Caco-2 (cell line): Measurements from ENCODE around the gene HYOU1. TPM values are rescaled to one million over a fixed set of nuclear protein-coding genes. Genes with fewer than 3 reads are reported as not detected.
"Not testable (repeated sequence)": the region's sequence is repeated elsewhere in the genome, so short reads cannot be mapped to it uniquely, and the experiment has no call there.

ENCODE experiments used
- BruUV-seq: library from RNA; stranded (reverse); fragments of 400-500 nt; replicated peaks from 2 replicates; lab custom pipeline; 2021; lab: Mats Ljungman, UMichigan
- CTCF ChIA-PET: fragments of 300-600 bp; sonication (Branson Sonifier 250); formaldehyde crosslinking; loops from one replicate; lab custom pipeline; 2022; ENCODE audit warnings: antibody characterized with exemption; lab: Charles Lee
- POLR2A ChIA-PET: fragments of 300-600 bp; sonication (Branson Sonifier 250); formaldehyde crosslinking; loops from one replicate; lab custom pipeline; 2022; ENCODE audit warnings: antibody characterized with exemption; lab: Charles Lee
- DNase-seq, 2 experiments: peaks; one replicate each; pipeline versions ENCODE4 v3.0.0 to v3.0.0-alpha.2; 2020 to 2022
- H3K27me3 ChIP-seq: replicated peaks from 2 replicates; pipeline ENCODE4 v1.6.0; 2011; ENCODE audit warnings: low read length; ENCODE audit not compliant: control insufficient read depth, insufficient read depth
- H3K36me3 ChIP-seq: 2 replicates; pipeline ENCODE4 v1.5.1; 2011; ENCODE audit warnings: low read length; ENCODE audit not compliant: control insufficient read depth, insufficient read depth
- H3K4me1 ChIP-seq: fragments of 250-450 bp; sonication (Bioruptor Pico); 2 replicates; pipeline ENCODE4 v1.5.1; 2020; ENCODE audit warnings: mild to moderate bottlenecking
- H3K4me3 ChIP-seq: 2 replicates; pipeline ENCODE4 v1.5.1; 2011; ENCODE audit warnings: low read depth, mild to moderate bottlenecking, control low read depth, low read length
- H3K9me3 ChIP-seq: fragments of 250-450 bp; sonication (Bioruptor Pico); 2 replicates; pipeline ENCODE4 v1.5.1; 2020; ENCODE audit warnings: mild to moderate bottlenecking, moderate library complexity
- H3K27ac Mint-ChIP-seq: one replicate; pipeline ENCODE4 v1.8.0; 2022; ENCODE audit warnings: mixed read lengths; ENCODE audit not compliant: unreplicated experiment
- H3K27me3 Mint-ChIP-seq: one replicate; pipeline ENCODE4 v1.8.0; 2022; ENCODE audit warnings: mixed read lengths; ENCODE audit not compliant: insufficient read depth, unreplicated experiment
- H3K36me3 Mint-ChIP-seq: one replicate; pipeline ENCODE4 v1.8.0; 2022; ENCODE audit warnings: mild to moderate bottlenecking, mixed read lengths; ENCODE audit not compliant: insufficient read depth, unreplicated experiment
- H3K4me1 Mint-ChIP-seq: one replicate; pipeline ENCODE4 v1.8.0; 2022; ENCODE audit warnings: low read depth, mixed read lengths; ENCODE audit not compliant: unreplicated experiment
- H3K4me3 Mint-ChIP-seq: one replicate; pipeline ENCODE4 v1.8.0; 2022; ENCODE audit warnings: mild to moderate bottlenecking, moderate library complexity, mixed read lengths; ENCODE audit not compliant: unreplicated experiment
- H3K9me3 Mint-ChIP-seq: one replicate; pipeline ENCODE4 v1.8.0; 2022; ENCODE audit warnings: mixed read lengths; ENCODE audit not compliant: unreplicated experiment
- intact Hi-C: fragments of 100-400 bp; cut with micrococcal nuclease; formaldehyde crosslinking; loops from one replicate; pipeline ENCODE4 v1.10.0; 2022; ENCODE audit not compliant: unreplicated experiment
- total RNA-seq: library from RNA; stranded (reverse); gene quantifications from 2 replicates; pipeline ENCODE4 v1.2.3, GENCODE V29; 2022
- TF ChIP-seq, protein P1 (sequence below), 2 experiments: fragments of 200-600 bp in 1 of 2; IDR thresholded peaks; 1 replicate in 1 of 2; 2 replicates in 1 of 2; pipeline versions ENCODE4 v1.5.1 to v1.8.0; 2011 to 2022; ENCODE audit warnings: antibody characterized with exemption in 1 of 2, control low read depth in 1 of 2, inconsistent platforms in 1 of 2, low read depth in 1 of 2, low read length in 1 of 2, mild to moderate bottlenecking in 1 of 2, moderate library complexity in 1 of 2; ENCODE audit not compliant: insufficient read depth in 1 of 2, severe bottlenecking in 1 of 2, unreplicated experiment in 1 of 2

Gene HYOU1
- total RNA-seq, 1 experiment from 2014 or later, result 366 TPM

DNA sequence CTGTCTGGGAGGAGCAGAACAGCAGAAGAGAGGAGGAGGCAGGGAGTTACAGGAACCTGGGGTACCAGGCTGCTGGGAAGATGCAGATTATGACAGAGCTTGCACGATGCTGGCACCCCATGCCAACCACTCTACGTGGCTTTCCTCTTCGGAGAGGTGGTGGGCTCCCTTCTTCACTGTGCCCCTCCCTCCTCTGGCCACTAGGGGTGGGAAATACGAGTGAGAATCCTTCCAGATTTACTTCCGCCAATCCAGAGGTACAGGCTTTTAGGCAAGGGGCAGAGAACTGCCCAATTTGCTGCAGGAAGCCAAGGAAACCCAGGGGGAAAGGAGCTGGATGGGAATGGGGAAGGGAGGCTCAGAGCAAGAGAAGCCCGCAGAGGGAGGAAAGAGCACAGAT is 12.3 kb downstream of the HYOU1 start:
- no peak overlapping the region for H3K4me3 Mint-ChIP-seq
- CTCF ChIA-PET, result no interaction called here
- TF ChIP-seq, protein P1, sequence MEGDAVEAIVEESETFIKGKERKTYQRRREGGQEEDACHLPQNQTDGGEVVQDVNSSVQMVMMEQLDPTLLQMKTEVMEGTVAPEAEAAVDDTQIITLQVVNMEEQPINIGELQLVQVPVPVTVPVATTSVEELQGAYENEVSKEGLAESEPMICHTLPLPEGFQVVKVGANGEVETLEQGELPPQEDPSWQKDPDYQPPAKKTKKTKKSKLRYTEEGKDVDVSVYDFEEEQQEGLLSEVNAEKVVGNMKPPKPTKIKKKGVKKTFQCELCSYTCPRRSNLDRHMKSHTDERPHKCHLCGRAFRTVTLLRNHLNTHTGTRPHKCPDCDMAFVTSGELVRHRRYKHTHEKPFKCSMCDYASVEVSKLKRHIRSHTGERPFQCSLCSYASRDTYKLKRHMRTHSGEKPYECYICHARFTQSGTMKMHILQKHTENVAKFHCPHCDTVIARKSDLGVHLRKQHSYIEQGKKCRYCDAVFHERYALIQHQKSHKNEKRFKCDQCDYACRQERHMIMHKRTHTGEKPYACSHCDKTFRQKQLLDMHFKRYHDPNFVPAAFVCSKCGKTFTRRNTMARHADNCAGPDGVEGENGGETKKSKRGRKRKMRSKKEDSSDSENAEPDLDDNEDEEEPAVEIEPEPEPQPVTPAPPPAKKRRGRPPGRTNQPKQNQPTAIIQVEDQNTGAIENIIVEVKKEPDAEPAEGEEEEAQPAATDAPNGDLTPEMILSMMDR (IDR thresholded peaks at IDR 0.05; ENCODE audit: insufficient read depth in 1 of 2, low read depth in 1 of 2, low read length in 1 of 2, severe bottlenecking in 1 of 2, unreplicated experiment in 1 of 2), result peak; percentile 38 to 48

DNA sequence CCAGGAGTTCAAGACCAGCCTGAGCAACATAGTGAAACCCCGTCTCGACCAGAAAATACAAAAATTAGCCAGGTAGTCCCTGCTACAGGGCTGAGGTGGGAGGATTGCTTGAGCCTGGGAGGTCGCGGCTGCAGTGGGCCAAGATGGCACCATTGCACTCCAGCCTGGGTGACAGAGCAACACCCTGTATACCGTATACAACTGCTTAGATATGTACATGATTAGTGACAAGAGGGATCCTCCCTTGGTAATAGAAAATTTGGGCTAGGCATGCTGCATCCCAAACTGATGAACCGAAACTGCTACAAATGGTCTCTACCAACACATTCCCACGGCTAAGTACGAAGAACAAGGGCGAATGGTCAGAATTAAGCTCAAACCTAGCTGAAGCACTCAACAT is 14.1 kb downstream of the HYOU1 start:
- Mint-ChIP-seq H3K4me3 (no peak overlapping the region), H3K27me3 (no peaks in the 10 kb centered on the region), H3K4me1 (peaks cover 10% of the 10 kb centered on the region), H3K9me3 (no peaks in the 10 kb centered on the region), H3K36me3 (peaks cover 44% of the 10 kb centered on the region), H3K27ac (no peak overlapping the region)
- no peaks in the 10 kb centered on the region for H3K27me3 ChIP-seq
- peaks cover 11% of the 10 kb centered on the region for H3K36me3 ChIP-seq
- TF ChIP-seq, protein P1 (IDR thresholded peaks at IDR 0.05; ENCODE audit: insufficient read depth in 1 of 2, low read depth in 1 of 2, low read length in 1 of 2, severe bottlenecking in 1 of 2, unreplicated experiment in 1 of 2), result no peak
- BruUV-seq, result no TSS peak
- ChIA-PET POLR2A (interaction anchor here (0.7 kb wide), 1 partner anchor 13 kb away, joined by 7 read pairs; no protein-coding TSS in a partner anchor), CTCF (interaction anchor here (1.5 kb wide), 1 partner anchor 11 kb away, joined by 6 read pairs; no protein-coding TSS in a partner anchor)
- DNase-seq, result no peak
- H3K4me3 ChIP-seq, result no peak overlapping the region
- H3K9me3 ChIP-seq, result no peaks in the 10 kb centered on the region
- peaks cover 6% of the 10 kb centered on the region; the same call in 1 of the 2 replicates for H3K4me1 ChIP-seq
- intact Hi-C loops, result no loop called here

More for the DNA sequence above, 12.3 kb downstream of the HYOU1 start:
- H3K27me3 ChIP-seq, result no peaks in the 10 kb centered on the region
- Mint-ChIP-seq H3K4me1 (peaks cover 10% of the 10 kb centered on the region), H3K36me3 (peaks cover 62% of the 10 kb centered on the region), H3K9me3 (no peaks in the 10 kb centered on the region), H3K27ac (peak overlapping the region; percentile 63), H3K27me3 (no peaks in the 10 kb centered on the region)
- H3K4me1 ChIP-seq, result peaks cover 6% of the 10 kb centered on the region; the same call in 1 of the 2 replicates
- POLR2A ChIA-PET, result interaction anchor here (0.6 kb wide), 2 partner anchors 47 to 57 kb away, joined by 3 to 9 read pairs; partner anchors contain the start of genes CENATAC and DPAGT1
- H3K9me3 ChIP-seq, result no peaks in the 10 kb centered on the region
- peaks cover 18% of the 10 kb centered on the region for H3K36me3 ChIP-seq
- H3K4me3 ChIP-seq, result no peak overlapping the region
- DNase-seq, result no peak
- intact Hi-C loops, result no loop called here
- BruUV-seq, result no TSS peak

DNA sequence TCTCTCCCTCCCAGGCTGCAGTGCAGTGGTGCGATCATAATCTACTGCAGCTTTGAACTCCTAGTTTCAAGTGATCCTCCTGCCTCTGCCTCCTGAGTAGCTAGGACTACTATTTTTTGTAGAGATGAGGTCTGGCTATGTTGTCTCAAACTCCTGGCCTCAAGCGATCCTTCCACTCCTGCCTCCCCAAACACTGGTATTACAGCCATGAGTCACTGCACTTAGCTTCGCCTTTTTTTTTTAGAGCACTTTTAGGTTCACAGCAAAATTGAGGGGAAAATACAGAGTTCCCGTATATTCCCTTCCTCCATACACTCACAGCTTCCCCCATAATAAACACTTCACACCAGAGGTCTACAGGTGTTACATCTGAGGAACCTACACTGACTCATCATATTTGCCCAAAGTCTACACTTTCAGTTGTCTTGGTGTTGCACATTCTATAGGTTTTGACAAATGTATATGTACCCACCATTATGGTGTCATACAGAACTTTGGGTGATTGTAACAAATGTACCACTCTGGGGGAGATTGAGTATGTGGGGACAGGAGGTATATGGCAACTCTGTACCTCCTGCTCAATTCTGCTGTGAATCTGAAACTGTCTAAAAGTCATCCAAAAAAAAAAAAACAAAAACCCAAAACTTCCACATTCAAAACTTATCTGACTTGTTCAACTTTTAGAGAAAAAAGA is 15.0 kb downstream of the HYOU1 start:
- intact Hi-C loops, result no loop called here
- Histone ChIP-seq H3K4me1 (peaks cover 6% of the 10 kb centered on the region; the same call in 1 of the 2 replicates), H3K27me3 (no peaks in the 10 kb centered on the region), H3K36me3 (peaks cover 9% of the 10 kb centered on the region), H3K9me3 (no peaks in the 10 kb centered on the region), H3K4me3 (no peak overlapping the region)
- BruUV-seq, result no TSS peak
- DNase-seq, result no peak
- POLR2A ChIA-PET, result interaction anchor here (0.6 kb wide), 1 partner anchor 9 kb away, joined by 4 read pairs; no protein-coding TSS in a partner anchor
- Mint-ChIP-seq H3K27ac (no peak overlapping the region), H3K27me3 (no peaks in the 10 kb centered on the region), H3K9me3 (no peaks in the 10 kb centered on the region), H3K4me1 (peaks cover 10% of the 10 kb centered on the region), H3K36me3 (peaks cover 35% of the 10 kb centered on the region), H3K4me3 (no peak overlapping the region)
- CTCF ChIA-PET, result interaction anchor here (1.5 kb wide), 1 partner anchor 11 kb away, joined by 6 read pairs; no protein-coding TSS in a partner anchor
- TF ChIP-seq, protein P1 (IDR thresholded peaks at IDR 0.05; ENCODE audit: insufficient read depth in 1 of 2, low read depth in 1 of 2, low read length in 1 of 2, severe bottlenecking in 1 of 2, unreplicated experiment in 1 of 2), result no peak

- POLR2A ChIA-PET, DNase-seq, H3K4me3 Mint-ChIP-seq, H3K9me3 ChIP-seq, intact Hi-C loops, H3K9me3 Mint-ChIP-seq, BruUV-seq, H3K27ac Mint-ChIP-seq, H3K36me3 ChIP-seq, H3K4me1 ChIP-seq, H3K27me3 ChIP-seq, H3K4me1 Mint-ChIP-seq, H3K4me3 ChIP-seq, CTCF ChIA-PET, H3K27me3 Mint-ChIP-seq: not testable (repeated sequence)
- H3K36me3 Mint-ChIP-seq, result peaks cover 11% of the 10 kb centered on the region
Observed at GRCh38 chr11:119039471-119039870, 17.5 kb downstream of the HYOU1 start.
